SJSA1 (cell line): Measurements from ENCODE around the gene NFX1. TPM values are rescaled to one million over a fixed set of nuclear protein-coding genes. Genes with fewer than 3 reads are reported as not detected.

Experiments
- DNase-seq, 2 experiments: peaks; one replicate each; pipeline ENCODE4 v3.0.0-alpha.2; 2015 to 2020; ENCODE audit warnings: low spot score in 2 of 2, low read depth in 1 of 2
- H3K27ac ChIP-seq: fragments of 250-450 bp; sonication (Bioruptor Pico); 2 replicates; pipeline ENCODE4 v1.5.1; 2020; ENCODE audit warnings: mild to moderate bottlenecking, moderate library complexity
- H3K27me3 ChIP-seq: fragments of 250-450 bp; sonication (Bioruptor Pico); replicated peaks from 2 replicates; pipeline ENCODE4 v1.5.1; 2020; ENCODE audit warnings: mild to moderate bottlenecking, moderate library complexity
- H3K36me3 ChIP-seq: fragments of 250-450 bp; sonication (Bioruptor Pico); 2 replicates; pipeline ENCODE4 v1.5.1; 2020; ENCODE audit warnings: mild to moderate bottlenecking
- H3K4me1 ChIP-seq: fragments of 250-450 bp; sonication (Bioruptor Pico); replicated peaks from 2 replicates; pipeline ENCODE4 v1.6.1; 2021; ENCODE audit warnings: mild to moderate bottlenecking
- H3K4me3 ChIP-seq: fragments of 250-450 bp; sonication (Bioruptor Pico); 2 replicates; pipeline ENCODE4 v1.5.1; 2020; ENCODE audit warnings: mild to moderate bottlenecking
- H3K9me3 ChIP-seq: fragments of 250-450 bp; sonication (Bioruptor Pico); replicated peaks from 2 replicates; pipeline ENCODE4 v1.5.1; 2020; ENCODE audit warnings: mild to moderate bottlenecking
- total RNA-seq: library from RNA; depleted of rRNA; stranded (reverse); fragments of >200 nt; shearing (Covaris generic); gene quantifications from 2 replicates; pipeline ENCODE4 v1.2.3, GENCODE V29; 2014; rRNA removed

NFX1 gene
- total RNA-seq, result 10.3 and 13.0 TPM in 2 replicates

GRCh38 chr9:33290247-33291030 lies at the start of gene NFX1:
NFX1 (plus strand) TSS chr9:33290516; CDS start chr9:33290573, 57 bp downstream.
- Histone ChIP-seq H3K9me3 (no peaks in the 10 kb centered on the region), H3K27ac (peak within 1 kb of the TSS; percentile 97), H3K27me3 (no peaks in the 10 kb centered on the region), H3K36me3 (peaks cover 26% of the 10 kb centered on the region), H3K4me3 (peak within 1 kb of the TSS; percentile 68), H3K4me1 (peaks cover 6% of the 10 kb centered on the region)
- DNase-seq, result peak; percentile 90 to 94

DNA sequence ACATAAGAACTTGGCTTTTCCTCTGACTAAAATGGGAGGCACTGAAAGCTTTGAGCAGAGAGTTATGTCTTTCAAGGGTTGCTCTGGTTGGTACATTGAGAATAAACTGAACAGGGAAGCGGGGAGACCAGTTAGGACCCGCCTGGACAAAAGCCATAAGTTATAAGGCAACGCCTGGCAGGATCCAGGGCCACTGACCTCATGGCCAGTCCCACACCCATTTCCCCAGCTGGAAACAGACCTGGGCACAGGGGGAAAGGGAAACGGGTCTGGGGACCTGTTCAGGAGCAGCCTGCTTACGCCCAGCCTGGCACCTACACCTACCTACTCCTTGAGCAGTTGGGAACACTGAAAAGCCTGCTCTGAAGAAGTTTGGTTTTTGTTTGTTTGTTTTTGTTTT lies 49.0 kb upstream of the NFX1 start:
- no peak overlapping the region for H3K4me3 ChIP-seq
- no peaks in the 10 kb centered on the region for H3K27me3 ChIP-seq
- H3K4me1 ChIP-seq, result no peaks in the 10 kb centered on the region
- H3K36me3 ChIP-seq, result no peaks in the 10 kb centered on the region
- no peaks in the 10 kb centered on the region for H3K9me3 ChIP-seq
- no peak overlapping the region for H3K27ac ChIP-seq
- no peak for DNase-seq

DNA sequence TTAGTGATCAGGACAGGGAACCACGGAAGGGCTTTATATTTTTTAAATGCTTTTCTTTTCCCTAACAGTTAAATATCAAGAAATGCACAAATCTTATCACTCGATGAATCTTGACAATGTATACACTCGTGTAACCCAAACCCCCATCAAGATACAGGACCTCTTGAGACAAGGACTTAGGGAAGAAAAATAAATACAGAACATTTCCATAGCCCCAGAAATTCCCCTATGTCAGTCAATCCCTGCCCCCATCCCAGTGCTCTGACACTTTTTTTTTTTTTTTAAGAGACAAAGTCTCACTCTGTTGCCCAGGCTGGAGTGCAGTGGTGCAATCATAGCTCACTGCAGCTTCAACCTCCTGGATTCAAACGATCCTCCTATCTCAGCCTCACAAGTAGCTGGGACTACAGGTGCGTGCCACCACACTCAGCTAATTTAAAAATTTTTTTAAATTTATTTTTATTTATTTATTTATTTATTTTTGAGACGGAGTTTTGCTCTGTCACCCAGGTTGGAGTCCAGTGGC lies 47.6 kb upstream of the NFX1 start:
- Histone ChIP-seq H3K27ac (no peak overlapping the region), H3K9me3 (no peaks in the 10 kb centered on the region), H3K36me3 (no peaks in the 10 kb centered on the region), H3K4me3 (no peak overlapping the region), H3K27me3 (no peaks in the 10 kb centered on the region), H3K4me1 (no peaks in the 10 kb centered on the region)
- no peak for DNase-seq

- DNase-seq, result no peak
- Histone ChIP-seq H3K4me3 (no peak overlapping the region), H3K9me3 (no peaks in the 10 kb centered on the region), H3K27me3 (no peaks in the 10 kb centered on the region), H3K27ac (no peak overlapping the region), H3K36me3 (no peaks in the 10 kb centered on the region), H3K4me1 (no peaks in the 10 kb centered on the region)
These were observed 46.1 kb upstream of the NFX1 start for GRCh38 chr9:33244137-33244784.

- H3K27me3 ChIP-seq, result no peaks in the 10 kb centered on the region
- DNase-seq, result no peak
These were observed 45.0 kb upstream of the NFX1 start for GRCh38 chr9:33245341-33245740.

GRCh38 chr9:33246269-33246860 lies 44.0 kb upstream of the NFX1 start:
- no peak for DNase-seq
- Histone ChIP-seq H3K9me3 (no peaks in the 10 kb centered on the region), H3K4me1 (no peaks in the 10 kb centered on the region), H3K27ac (no peak overlapping the region), H3K27me3 (no peaks in the 10 kb centered on the region), H3K36me3 (no peaks in the 10 kb centered on the region), H3K4me3 (no peak overlapping the region)

More at GRCh38 chr9:33245341-33245740, 45.0 kb upstream of the NFX1 start:
- Histone ChIP-seq H3K36me3 (no peaks in the 10 kb centered on the region), H3K4me1 (no peaks in the 10 kb centered on the region), H3K9me3 (no peaks in the 10 kb centered on the region), H3K4me3 (no peak overlapping the region), H3K27ac (no peak overlapping the region)

DNA sequence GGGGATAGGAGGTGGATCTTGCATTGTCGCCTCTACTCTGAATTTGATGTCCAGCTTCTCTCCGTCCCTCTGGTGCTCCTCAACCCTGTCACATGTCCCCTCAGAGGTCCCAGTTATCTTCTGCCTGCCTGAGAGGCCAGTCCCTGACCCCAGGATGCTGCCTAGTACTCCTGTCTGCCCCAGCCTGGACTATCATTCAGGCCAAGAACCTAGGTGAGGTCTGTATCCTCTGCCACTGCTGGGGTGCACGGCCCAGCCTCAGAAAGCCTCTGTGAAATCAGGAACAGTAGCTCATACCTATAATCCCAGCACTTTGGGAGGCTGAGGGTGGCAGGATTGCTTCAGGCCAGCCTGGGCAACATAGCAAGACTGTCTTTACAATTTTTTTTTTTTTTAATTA lies 41.7 kb upstream of the NFX1 start:
- no peaks in the 10 kb centered on the region for H3K9me3 ChIP-seq
- no peak overlapping the region for H3K27ac ChIP-seq
- H3K4me1 ChIP-seq, result no peaks in the 10 kb centered on the region
- no peak overlapping the region for H3K4me3 ChIP-seq
- no peaks in the 10 kb centered on the region for H3K27me3 ChIP-seq
- DNase-seq, result no peak
- H3K36me3 ChIP-seq, result no peaks in the 10 kb centered on the region

- H3K4me1 ChIP-seq, result no peaks in the 10 kb centered on the region
- no peak overlapping the region for H3K27ac ChIP-seq
- H3K9me3 ChIP-seq, result no peaks in the 10 kb centered on the region
- no peaks in the 10 kb centered on the region for H3K36me3 ChIP-seq
- H3K27me3 ChIP-seq, result no peaks in the 10 kb centered on the region
- H3K4me3 ChIP-seq, result no peak overlapping the region
- no peak for DNase-seq
These were observed 41.1 kb upstream of the NFX1 start for GRCh38 chr9:33249087-33249658.

DNA sequence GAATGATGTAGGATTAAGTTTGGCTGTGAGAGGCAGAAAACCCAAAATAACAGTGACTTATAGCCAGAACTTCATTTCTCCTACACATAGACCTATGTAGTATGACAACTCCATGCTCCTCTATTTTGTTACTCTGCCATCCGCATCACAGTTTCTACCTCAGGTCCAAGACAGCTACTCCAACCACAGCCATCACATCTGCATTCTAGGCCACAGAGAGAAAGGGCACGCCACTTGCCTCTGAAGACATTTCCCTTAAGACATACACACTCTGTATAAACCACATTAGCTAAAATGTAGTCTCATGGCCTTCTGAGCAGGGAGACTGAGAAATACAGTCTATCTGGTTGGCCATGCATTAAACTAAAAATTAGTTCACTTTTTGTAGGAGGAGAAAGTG lies 40.3 kb upstream of the NFX1 start:
- Histone ChIP-seq H3K4me1 (no peaks in the 10 kb centered on the region), H3K27me3 (no peaks in the 10 kb centered on the region), H3K9me3 (no peaks in the 10 kb centered on the region), H3K36me3 (no peaks in the 10 kb centered on the region), H3K4me3 (no peak overlapping the region), H3K27ac (no peak overlapping the region)
- no peak for DNase-seq

GRCh38 chr9:33250458-33250995 lies 39.8 kb upstream of the NFX1 start:
- H3K27ac ChIP-seq, result no peak overlapping the region
- H3K4me1 ChIP-seq, result no peaks in the 10 kb centered on the region
- DNase-seq, result no peak

GRCh38 chr9:33254211-33254610 lies 36.1 kb upstream of the NFX1 start:
- H3K36me3 ChIP-seq, result peaks cover 7% of the 10 kb centered on the region; the same call in 1 of the 2 replicates
- no peaks in the 10 kb centered on the region for H3K27me3 ChIP-seq
- no peaks in the 10 kb centered on the region for H3K4me1 ChIP-seq
- H3K9me3 ChIP-seq, result no peaks in the 10 kb centered on the region
- H3K4me3 ChIP-seq, result no peak overlapping the region
- no peak overlapping the region for H3K27ac ChIP-seq
- DNase-seq, result no peak

More at GRCh38 chr9:33250458-33250995, 39.8 kb upstream of the NFX1 start:
- Histone ChIP-seq H3K27me3 (no peaks in the 10 kb centered on the region), H3K4me3 (no peak overlapping the region), H3K9me3 (no peaks in the 10 kb centered on the region), H3K36me3 (no peaks in the 10 kb centered on the region)

DNA sequence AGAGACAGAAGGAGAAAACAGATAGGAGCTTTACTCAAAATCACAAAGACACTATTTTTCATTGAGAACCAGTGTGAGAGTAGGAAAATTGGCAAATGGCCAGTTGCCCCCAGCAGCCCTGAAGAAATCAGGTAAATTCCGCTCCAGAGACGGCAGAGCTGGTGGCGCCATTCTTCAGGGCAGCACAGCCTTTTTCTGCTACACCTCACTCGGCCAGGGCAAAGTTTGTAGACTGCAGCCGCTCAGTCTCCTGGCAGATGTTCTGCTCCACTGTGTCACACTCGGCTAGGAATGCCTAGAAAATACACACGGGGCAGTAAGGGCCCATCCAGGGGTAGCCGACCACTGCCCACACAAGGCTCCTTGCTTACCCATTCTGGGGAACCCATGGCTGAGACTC lies 35.3 kb upstream of the NFX1 start:
- Histone ChIP-seq H3K9me3 (no peaks in the 10 kb centered on the region), H3K27ac (no peak overlapping the region), H3K4me1 (no peaks in the 10 kb centered on the region), H3K4me3 (no peak overlapping the region), H3K36me3 (peaks cover 13% of the 10 kb centered on the region; the same call in 1 of the 2 replicates), H3K27me3 (no peaks in the 10 kb centered on the region)
- no peak for DNase-seq

GRCh38 chr9:33255471-33255870 lies 34.8 kb upstream of the NFX1 start:
- H3K9me3 ChIP-seq, result no peaks in the 10 kb centered on the region
- no peaks in the 10 kb centered on the region for H3K4me1 ChIP-seq
- H3K27ac ChIP-seq, result no peak overlapping the region
- peaks cover 16% of the 10 kb centered on the region; the same call in 1 of the 2 replicates for H3K36me3 ChIP-seq
- no peak for DNase-seq
- no peaks in the 10 kb centered on the region for H3K27me3 ChIP-seq
- H3K4me3 ChIP-seq, result no peak overlapping the region
